Upper lobe of left lung (tissue), 6 donors: Measurements from ENCODE around the gene HSPBP1. TPM values are rescaled to one million over a fixed set of nuclear protein-coding genes. Genes with fewer than 3 reads are reported as not detected.

Experiments
- ATAC-seq, 2 donors: fragments of 200-7000 bp; cut with Tn5 transposase; one replicate each; pipeline ENCODE4 v1.9.1; 2022; ENCODE audit warnings: mild to moderate bottlenecking in 2 of 2, moderate library complexity in 2 of 2; ENCODE audit not compliant: low FRiP score in 2 of 2
- DNase-seq, 2 donors: peaks; one replicate each; pipeline ENCODE4 v3.0.0-alpha.2; 2019 to 2020
- H3K27ac ChIP-seq, 4 donors: fragments of 200-600 bp; sonication (generic); one replicate each; pipeline ENCODE4 v1.5.1; 2016 to 2019
- H3K27me3 ChIP-seq, 4 donors: fragments of 200-600 bp; sonication (generic); one replicate each; pipeline ENCODE4 v1.5.1; 2017 to 2019
- H3K36me3 ChIP-seq, 4 donors: fragments of 200-600 bp; sonication (generic); one replicate each; pipeline ENCODE4 v1.5.1; 2016 to 2019
- H3K4me1 ChIP-seq, 4 donors: fragments of 200-600 bp; sonication (generic); one replicate each; pipeline ENCODE4 v1.5.1; 2018 to 2019
- H3K4me3 ChIP-seq, 4 donors: fragments of 200-600 bp; sonication (generic); one replicate each; pipeline ENCODE4 v1.5.1; 2017 to 2019; ENCODE audit warnings: mild to moderate bottlenecking in 2 of 4, moderate library complexity in 1 of 4
- H3K9me3 ChIP-seq, 4 donors: fragments of 200-600 bp; sonication (generic); one replicate each; pipeline ENCODE4 v1.5.1; 2018 to 2019
- EP300 ChIP-seq, 4 donors: sonication (generic); formaldehyde crosslinking; IDR thresholded peaks; one replicate each; pipeline ENCODE4 v1.5.1; 2017; ENCODE audit warnings: antibody characterized with exemption in 4 of 4, control low read depth in 2 of 4
- POLR2A ChIP-seq, 4 donors: fragments of 450-650 bp; IDR thresholded peaks; one replicate each; pipeline ENCODE4 v1.5.1; 2016 to 2017; ENCODE audit warnings: antibody characterized with exemption in 4 of 4, mild to moderate bottlenecking in 2 of 4
- POLR2AphosphoS5 ChIP-seq, 2 donors: sonication (generic); formaldehyde crosslinking; IDR thresholded peaks; one replicate each; pipeline ENCODE4 v1.5.1; 2017; ENCODE audit warnings: antibody characterized with exemption in 2 of 2
- WGBS, 2 donors: methylation state at CpG; one replicate each; pipeline ENCODE4 v1.1.5; 2017 to 2018; 5-methylcytosine and 5-hydroxymethylcytosine counted together
- total RNA-seq, 6 donors: library from RNA; depleted of rRNA in 4 of 6; stranded (reverse); fragments of >200 nt in 4 of 6; gene quantifications; one replicate each; pipeline versions ENCODE4 v1.1.0 to v1.2.1, GENCODE V29; 2016 to 2021
- TF ChIP-seq, protein P1 (sequence below), 6 experiments: fragments of 450-650 bp in 4 of 6; fragments of 200-600 bp in 2 of 6; sonication (generic) in 2 of 6; IDR thresholded peaks; one replicate each; pipeline ENCODE4 v1.5.1; 2016 to 2019; ENCODE audit warnings: antibody characterized with exemption in 6 of 6
- donor health status: DM: no; HTN: no; CAD: no; lungs with moderate emphysema.
- donor health status: DM: no; HTN: yes; CAD: no; lungs with severe emphysema.

Gene HSPBP1
- total RNA-seq, 6 donors from 2014 or later: 21.0 to 34.6 (median 30.1) TPM

DNA sequence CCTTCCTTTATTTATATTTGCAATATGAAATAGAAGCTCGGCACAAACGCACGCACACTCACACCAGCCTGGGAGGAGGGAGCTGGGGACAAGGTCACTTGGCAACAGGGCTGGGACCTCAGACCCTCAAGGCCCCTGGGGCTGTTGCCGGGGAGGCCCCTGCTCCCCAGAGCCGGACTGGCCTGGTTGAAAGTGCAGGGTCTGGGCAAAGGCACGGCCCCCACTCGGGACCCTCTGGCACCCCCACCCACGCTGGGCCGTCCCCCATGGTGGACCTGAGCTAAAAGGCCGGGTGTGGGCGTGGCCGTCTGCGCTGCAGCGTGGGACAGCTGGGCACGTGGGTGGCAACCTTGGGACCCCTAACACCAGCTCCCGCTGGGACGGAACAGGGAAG, 50.1 kb downstream of the HSPBP1 start:
- H3K36me3 ChIP-seq: peaks cover 16 to 87% (median 72%) of the 10 kb centered on the region in 4 donors
- no peak overlapping the region for H3K27ac ChIP-seq
- 86 to 87% methylated on average over 4 to 12 of the region's 17 CpGs for WGBS, 2 donors
- ATAC-seq (no peak), DNase-seq (peak in 1 of 2 donors; percentile 82)
- H3K4me3 ChIP-seq: no peak overlapping the region
- H3K9me3 ChIP-seq: no peaks in the 10 kb centered on the region
- TF ChIP-seq POLR2A (IDR thresholded peaks at IDR 0.05) (no peak), EP300 (IDR thresholded peaks at IDR 0.05) (no peak), POLR2AphosphoS5 (IDR thresholded peaks at IDR 0.05) (no peak)
- TF ChIP-seq, protein P1, sequence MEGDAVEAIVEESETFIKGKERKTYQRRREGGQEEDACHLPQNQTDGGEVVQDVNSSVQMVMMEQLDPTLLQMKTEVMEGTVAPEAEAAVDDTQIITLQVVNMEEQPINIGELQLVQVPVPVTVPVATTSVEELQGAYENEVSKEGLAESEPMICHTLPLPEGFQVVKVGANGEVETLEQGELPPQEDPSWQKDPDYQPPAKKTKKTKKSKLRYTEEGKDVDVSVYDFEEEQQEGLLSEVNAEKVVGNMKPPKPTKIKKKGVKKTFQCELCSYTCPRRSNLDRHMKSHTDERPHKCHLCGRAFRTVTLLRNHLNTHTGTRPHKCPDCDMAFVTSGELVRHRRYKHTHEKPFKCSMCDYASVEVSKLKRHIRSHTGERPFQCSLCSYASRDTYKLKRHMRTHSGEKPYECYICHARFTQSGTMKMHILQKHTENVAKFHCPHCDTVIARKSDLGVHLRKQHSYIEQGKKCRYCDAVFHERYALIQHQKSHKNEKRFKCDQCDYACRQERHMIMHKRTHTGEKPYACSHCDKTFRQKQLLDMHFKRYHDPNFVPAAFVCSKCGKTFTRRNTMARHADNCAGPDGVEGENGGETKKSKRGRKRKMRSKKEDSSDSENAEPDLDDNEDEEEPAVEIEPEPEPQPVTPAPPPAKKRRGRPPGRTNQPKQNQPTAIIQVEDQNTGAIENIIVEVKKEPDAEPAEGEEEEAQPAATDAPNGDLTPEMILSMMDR (IDR thresholded peaks at IDR 0.05): no peak
- H3K4me1 ChIP-seq: no peaks in the 10 kb centered on the region
- no peaks in the 10 kb centered on the region for H3K27me3 ChIP-seq

DNA sequence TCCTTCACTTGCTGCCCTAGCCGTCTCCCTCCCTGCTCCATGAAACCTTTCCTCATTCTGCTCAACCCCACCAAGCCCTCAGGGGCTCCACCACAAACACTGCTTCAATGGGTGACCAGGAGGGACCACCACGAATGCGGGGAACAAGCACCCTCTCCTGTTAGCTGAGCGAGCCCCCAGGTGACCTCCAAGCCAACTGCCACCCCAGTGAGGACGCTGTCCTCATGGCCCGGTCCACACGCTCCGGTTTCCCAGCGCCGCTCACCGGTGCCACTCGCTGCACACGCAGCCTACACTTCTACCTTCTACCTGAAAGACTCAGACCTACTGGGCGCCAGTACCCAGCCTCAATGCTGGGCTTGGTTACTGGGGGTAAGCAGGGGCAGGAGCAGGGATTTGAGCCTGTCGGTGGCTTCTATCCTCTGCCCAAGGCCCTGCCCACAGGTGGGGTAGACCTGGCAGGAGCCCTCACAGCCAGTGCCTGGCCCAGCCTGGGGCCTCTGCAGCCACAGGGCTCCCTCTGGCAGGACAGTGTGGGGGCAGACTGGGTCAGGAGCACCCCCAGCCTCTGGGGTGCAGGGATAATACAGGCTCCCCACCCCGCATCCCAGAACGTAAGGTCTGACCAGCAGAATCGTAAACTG, 50.6 kb downstream of the HSPBP1 start:
- no peaks in the 10 kb centered on the region for H3K27me3 ChIP-seq
- TF ChIP-seq, protein P1 (IDR thresholded peaks at IDR 0.05): no peak
- TF ChIP-seq EP300 (IDR thresholded peaks at IDR 0.05): no peak
- TF ChIP-seq POLR2AphosphoS5 (IDR thresholded peaks at IDR 0.05): no peak
- TF ChIP-seq POLR2A (IDR thresholded peaks at IDR 0.05): no peak
- peaks cover 16 to 82% (median 68%) of the 10 kb centered on the region in 4 donors for H3K36me3 ChIP-seq
- no peak overlapping the region for H3K4me3 ChIP-seq
- WGBS, 2 donors: 97% methylated on average over 14 to 18 of the region's 18 CpGs
- H3K4me1 ChIP-seq: no peaks in the 10 kb centered on the region
- ATAC-seq (no peak), DNase-seq (peak in 1 of 2 donors; percentile 70)
- no peak overlapping the region for H3K27ac ChIP-seq
- H3K9me3 ChIP-seq: no peaks in the 10 kb centered on the region

DNA sequence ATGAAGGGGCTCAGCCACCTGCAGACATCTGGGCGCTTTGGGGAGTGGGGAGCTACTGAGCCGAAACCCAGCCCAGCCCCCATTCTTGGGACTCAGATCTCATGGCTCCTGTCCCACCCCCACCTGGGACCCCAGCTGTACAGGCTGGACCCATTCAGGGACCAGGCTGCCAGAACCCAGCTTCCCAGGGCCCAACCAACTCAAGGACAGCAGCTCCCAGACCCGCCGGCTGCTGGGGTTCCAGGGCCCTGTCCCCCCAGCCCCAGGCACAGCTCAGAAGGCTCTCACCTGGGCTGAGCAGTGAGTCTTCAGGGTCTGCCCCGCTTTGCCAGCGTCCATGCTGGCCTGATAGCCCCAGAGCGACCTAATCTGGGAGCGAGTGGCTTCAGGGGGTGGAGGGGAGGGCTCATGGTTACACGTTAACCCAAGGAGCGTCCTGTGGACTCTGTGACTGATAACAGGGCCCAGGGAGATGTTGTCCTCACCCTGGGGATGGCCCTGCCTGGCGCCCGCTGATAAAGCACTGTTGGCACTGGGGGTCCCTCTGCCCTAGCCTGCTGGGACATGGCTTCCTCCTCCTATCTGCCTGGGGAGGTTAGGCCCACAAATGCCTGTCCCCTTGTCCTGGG, 51.4 kb downstream of the HSPBP1 start, which contains the start of gene TMEM86B:
Gene TMEM86B, minus strand, starts transcription at position 361 of the 629 bp plus-strand sequence. Its CDS starts 22 bp downstream, at position 339.
- ATAC-seq (no peak), DNase-seq (peak in 1 of 2 donors; percentile 52)
- no peak within 1 kb of the TSS for H3K27ac ChIP-seq
- no peak for TF ChIP-seq POLR2A (IDR thresholded peaks at IDR 0.05)
- H3K9me3 ChIP-seq: no peaks in the 10 kb centered on the region
- no peak within 1 kb of the TSS for H3K4me3 ChIP-seq
- no peaks in the 10 kb centered on the region for H3K4me1 ChIP-seq
- peaks cover 16 to 75% (median 63%) of the 10 kb centered on the region in 4 donors for H3K36me3 ChIP-seq
- 86 to 88% methylated on average over 6 to 11 of the region's 12 CpGs for WGBS, 2 donors
- H3K27me3 ChIP-seq: no peaks in the 10 kb centered on the region

DNA sequence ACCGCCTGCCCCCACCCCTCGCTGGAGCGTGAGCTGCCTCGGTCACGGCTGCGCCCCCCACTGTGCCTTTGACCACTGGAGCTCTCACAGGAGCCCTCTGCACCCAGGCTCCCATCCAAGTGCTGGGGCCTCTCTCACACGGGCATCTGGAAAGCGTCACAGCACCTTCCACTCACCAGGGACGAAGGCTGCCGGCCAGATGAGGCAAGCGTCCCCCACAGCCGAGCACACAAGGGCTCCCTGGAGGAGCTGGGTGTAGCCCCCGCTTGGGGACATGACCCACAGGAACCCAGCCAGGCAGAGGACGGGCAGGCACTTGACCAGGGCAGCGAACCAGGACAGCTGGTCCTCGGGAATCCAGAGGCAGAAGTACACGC, 51.9 kb downstream of the HSPBP1 start:
- no peaks in the 10 kb centered on the region for H3K4me1 ChIP-seq
- no peak overlapping the region for H3K27ac ChIP-seq
- peaks cover 16 to 70% (median 60%) of the 10 kb centered on the region in 4 donors for H3K36me3 ChIP-seq
- H3K9me3 ChIP-seq: no peaks in the 10 kb centered on the region
- 79 to 92% methylated on average over 10 to 17 of the region's 17 CpGs for WGBS, 2 donors
- no peak for ATAC-seq
- H3K4me3 ChIP-seq: no peak overlapping the region
- DNase-seq: no peak
- no peaks in the 10 kb centered on the region for H3K27me3 ChIP-seq
- no peak for TF ChIP-seq POLR2AphosphoS5 (IDR thresholded peaks at IDR 0.05)
- TF ChIP-seq, protein P1 (IDR thresholded peaks at IDR 0.05): no peak
- no peak for TF ChIP-seq POLR2A (IDR thresholded peaks at IDR 0.05)
- no peak for TF ChIP-seq EP300 (IDR thresholded peaks at IDR 0.05)

DNA sequence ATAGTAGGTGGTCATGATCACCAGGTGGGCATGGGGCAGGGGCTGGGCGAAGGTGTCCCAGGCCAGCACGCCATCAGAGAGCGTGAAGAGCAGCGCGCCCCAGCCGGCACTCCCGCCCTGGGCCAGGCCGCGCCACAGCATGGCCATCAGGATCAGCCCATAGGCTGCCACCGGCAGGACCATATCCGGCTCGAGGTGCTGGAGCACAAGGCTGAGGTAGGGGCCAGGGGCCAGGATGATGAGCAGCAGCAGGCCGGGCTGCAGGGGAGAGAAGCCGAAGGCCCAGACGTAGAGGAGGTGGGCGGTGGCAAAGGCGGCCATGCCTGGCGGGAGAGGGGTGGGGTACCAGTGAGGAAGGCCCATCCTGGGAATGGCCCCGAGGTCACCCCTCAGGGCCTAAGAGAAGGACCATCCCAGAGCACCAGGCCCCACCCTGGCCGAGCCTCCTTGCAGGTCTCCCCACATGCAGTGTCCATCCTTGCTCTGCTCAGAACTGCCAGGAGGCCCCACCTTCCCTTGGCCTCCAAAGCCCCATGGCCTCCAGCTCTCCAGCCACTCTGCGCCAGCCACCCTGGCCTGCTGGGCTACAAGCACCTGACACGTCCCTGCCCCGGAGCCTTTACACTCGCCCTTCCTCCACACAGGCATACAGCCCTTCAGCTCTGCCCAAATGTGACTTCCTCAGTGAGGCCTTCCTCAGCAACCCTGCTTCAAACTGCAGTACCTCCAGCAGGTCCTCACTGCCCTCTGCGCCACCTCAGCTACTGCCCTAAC, 52.5 kb downstream of the HSPBP1 start:
- Histone ChIP-seq H3K4me1 (no peaks in the 10 kb centered on the region), H3K4me3 (no peak overlapping the region), H3K9me3 (no peaks in the 10 kb centered on the region), H3K36me3 (peaks cover 16 to 64% (median 54%) of the 10 kb centered on the region in 4 donors), H3K27me3 (no peaks in the 10 kb centered on the region), H3K27ac (no peak overlapping the region)
- 88 to 91% methylated on average over 18 to 20 of the region's 25 CpGs for WGBS, 2 donors
- TF ChIP-seq POLR2AphosphoS5 (IDR thresholded peaks at IDR 0.05) (no peak), POLR2A (IDR thresholded peaks at IDR 0.05) (no peak), EP300 (IDR thresholded peaks at IDR 0.05) (no peak)
- TF ChIP-seq, protein P1 (IDR thresholded peaks at IDR 0.05): no peak
- peak in 1 of 2 donors; percentile 79 for DNase-seq
- no peak for ATAC-seq
